22Rv1 (cell line): ENCODE results near the gene OS9.

Experiments
- ZFX ChIP-seq: fragments of 450-650 bp; IDR thresholded peaks from 2 replicates; pipeline ENCODE4 v1.6.1; 2017; ENCODE audit warnings: antibody characterized with exemption, borderline replicate concordance
- TF ChIP-seq, protein P1 (sequence below): fragments of 450-650 bp; IDR thresholded peaks from 2 replicates; pipeline ENCODE4 v1.5.1; 2017; ENCODE audit warnings: mild to moderate bottlenecking

- TF ChIP-seq, protein P1, sequence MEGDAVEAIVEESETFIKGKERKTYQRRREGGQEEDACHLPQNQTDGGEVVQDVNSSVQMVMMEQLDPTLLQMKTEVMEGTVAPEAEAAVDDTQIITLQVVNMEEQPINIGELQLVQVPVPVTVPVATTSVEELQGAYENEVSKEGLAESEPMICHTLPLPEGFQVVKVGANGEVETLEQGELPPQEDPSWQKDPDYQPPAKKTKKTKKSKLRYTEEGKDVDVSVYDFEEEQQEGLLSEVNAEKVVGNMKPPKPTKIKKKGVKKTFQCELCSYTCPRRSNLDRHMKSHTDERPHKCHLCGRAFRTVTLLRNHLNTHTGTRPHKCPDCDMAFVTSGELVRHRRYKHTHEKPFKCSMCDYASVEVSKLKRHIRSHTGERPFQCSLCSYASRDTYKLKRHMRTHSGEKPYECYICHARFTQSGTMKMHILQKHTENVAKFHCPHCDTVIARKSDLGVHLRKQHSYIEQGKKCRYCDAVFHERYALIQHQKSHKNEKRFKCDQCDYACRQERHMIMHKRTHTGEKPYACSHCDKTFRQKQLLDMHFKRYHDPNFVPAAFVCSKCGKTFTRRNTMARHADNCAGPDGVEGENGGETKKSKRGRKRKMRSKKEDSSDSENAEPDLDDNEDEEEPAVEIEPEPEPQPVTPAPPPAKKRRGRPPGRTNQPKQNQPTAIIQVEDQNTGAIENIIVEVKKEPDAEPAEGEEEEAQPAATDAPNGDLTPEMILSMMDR = no peak
- TF ChIP-seq ZFX = no peak
Observed at GRCh38 chr12:57723630-57723962, 29.7 kb downstream of the OS9 start.
